Right lobe of liver (tissue), 6 donors: ENCODE measurements around the gene UBE2G2. TPM values are rescaled to one million over a fixed set of nuclear protein-coding genes. Genes with fewer than 3 reads are reported as not detected.

Source experiments
- ATAC-seq, 4 donors: fragments of 200-7000 bp; cut with Tn5 transposase; one replicate each; pipeline ENCODE4 v1.9.1; 2020; ENCODE audit warnings: mild to moderate bottlenecking in 4 of 4, moderate library complexity in 4 of 4
- DNase-seq, 3 donors: peaks; one replicate each; pipeline ENCODE4 v3.0.0-alpha.2; 2020
- H3K27ac ChIP-seq, 3 donors: fragments of 200-600 bp; one replicate each; pipeline ENCODE4 v1.8.0; 2022
- H3K27me3 ChIP-seq, 2 donors: fragments of 200-600 bp; one replicate each; pipeline ENCODE4 v1.8.0; 2022
- H3K36me3 ChIP-seq, 4 donors: fragments of 200-600 bp; sonication (generic) in 1 of 4; one replicate each; pipeline versions ENCODE4 v1.5.1 to v1.8.0; 2017 to 2022; ENCODE audit warnings: control low read depth in 1 of 4
- H3K4me1 ChIP-seq, 4 donors: fragments of 200-600 bp; sonication (generic) in 1 of 4; one replicate each; pipeline versions ENCODE4 v1.5.1 to v1.8.0; 2017 to 2022; ENCODE audit warnings: control low read depth in 1 of 4
- H3K4me3 ChIP-seq, 3 donors: fragments of 200-600 bp; one replicate each; pipeline ENCODE4 v1.8.0; 2022
- H3K9me3 ChIP-seq, 4 donors: fragments of 200-600 bp; sonication (generic) in 1 of 4; one replicate each; pipeline versions ENCODE4 v1.5.1 to v1.8.0; 2017 to 2022; ENCODE audit warnings: control low read depth in 1 of 4
- POLR2A ChIP-seq: fragments of 450-650 bp; IDR thresholded peaks from one replicate; pipeline ENCODE4 v1.6.1; 2017; ENCODE audit warnings: antibody characterized with exemption, mild to moderate bottlenecking
- WGBS: methylation state at CpG from one replicate; pipeline ENCODE4 v1.1.6; 2018; ENCODE audit warnings: low coverage, low lambda C conversion rate; ENCODE audit not compliant: insufficient coverage; ENCODE audit errors: missing lambda C conversion rate; 5-methylcytosine and 5-hydroxymethylcytosine counted together
- intact Hi-C, 2 donors: fragments of 100-400 bp; cut with DNase I; formaldehyde crosslinking; loops; one replicate each; pipeline versions ENCODE4 v1.11.2 to v1.14.1; 2022
- total RNA-seq, 6 experiments: library from RNA; depleted of rRNA in 2 of 6; stranded (reverse); fragments of >200 nt in 2 of 6; fragmentation: NEBNext Ultra II Directional in 3 of 6; extraction: Animal tissue kit (Norgen Biotek cat#: 25700) in 3 of 6; gene quantifications; one replicate each; pipeline versions ENCODE4 v1.1.0 to v1.2.4, GENCODE V29; 2016 to 2023
- TF ChIP-seq, protein P1 (sequence below), 4 donors: fragments of 200-600 bp in 3 of 4; fragments of 450-650 bp in 1 of 4; IDR thresholded peaks; one replicate each; pipeline versions ENCODE4 v1.5.1 to v1.8.0; 2016 to 2022; ENCODE audit warnings: antibody characterized with exemption in 4 of 4, mild to moderate bottlenecking in 2 of 4
- donor health status: DM: no; HTN: yes; CAD: no.
- donor health status: DM: no; HTN: no; CAD: no.
- donor health status: DM: no; HTN: no; CAD: no.
- donor health status: DM: no; HTN: yes; CAD: no.
- donor health status: DM: no; HTN: yes; CAD: no.

The UBE2G2 gene
- total RNA-seq, 6 experiments from 2014 or later, result 41.5 to 54.6 (median 49.9) TPM

DNA sequence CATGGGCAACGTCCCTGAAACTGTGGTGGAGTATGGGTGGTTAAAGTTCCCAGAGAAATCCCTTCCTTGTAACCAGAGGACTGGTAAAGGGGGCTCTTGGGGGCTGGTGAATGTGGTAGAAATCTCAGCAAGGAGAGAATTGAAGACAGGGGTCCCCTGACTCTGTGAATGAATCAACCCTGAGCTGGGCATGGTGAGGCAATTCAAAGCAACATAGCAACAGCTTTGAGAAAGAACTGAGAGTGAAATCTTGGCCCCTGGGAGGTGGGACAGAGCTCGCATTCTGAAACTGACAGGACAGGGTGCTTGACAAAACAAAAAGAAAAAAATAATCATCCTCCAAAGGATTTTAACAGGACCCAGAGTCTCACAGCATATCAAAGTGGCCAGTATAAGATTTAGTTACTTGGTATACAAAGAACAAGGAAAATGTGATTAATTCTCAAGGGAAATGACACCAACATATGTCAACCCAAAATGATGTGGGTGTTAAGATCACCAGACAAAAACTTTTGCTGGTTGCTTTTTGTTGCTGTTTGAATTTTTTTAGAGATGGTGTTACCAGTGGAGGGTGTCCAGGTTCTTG is 28.0 kb upstream of the UBE2G2 start:
- no peaks in the 10 kb centered on the region for H3K4me1 ChIP-seq
- TF ChIP-seq, protein P1, sequence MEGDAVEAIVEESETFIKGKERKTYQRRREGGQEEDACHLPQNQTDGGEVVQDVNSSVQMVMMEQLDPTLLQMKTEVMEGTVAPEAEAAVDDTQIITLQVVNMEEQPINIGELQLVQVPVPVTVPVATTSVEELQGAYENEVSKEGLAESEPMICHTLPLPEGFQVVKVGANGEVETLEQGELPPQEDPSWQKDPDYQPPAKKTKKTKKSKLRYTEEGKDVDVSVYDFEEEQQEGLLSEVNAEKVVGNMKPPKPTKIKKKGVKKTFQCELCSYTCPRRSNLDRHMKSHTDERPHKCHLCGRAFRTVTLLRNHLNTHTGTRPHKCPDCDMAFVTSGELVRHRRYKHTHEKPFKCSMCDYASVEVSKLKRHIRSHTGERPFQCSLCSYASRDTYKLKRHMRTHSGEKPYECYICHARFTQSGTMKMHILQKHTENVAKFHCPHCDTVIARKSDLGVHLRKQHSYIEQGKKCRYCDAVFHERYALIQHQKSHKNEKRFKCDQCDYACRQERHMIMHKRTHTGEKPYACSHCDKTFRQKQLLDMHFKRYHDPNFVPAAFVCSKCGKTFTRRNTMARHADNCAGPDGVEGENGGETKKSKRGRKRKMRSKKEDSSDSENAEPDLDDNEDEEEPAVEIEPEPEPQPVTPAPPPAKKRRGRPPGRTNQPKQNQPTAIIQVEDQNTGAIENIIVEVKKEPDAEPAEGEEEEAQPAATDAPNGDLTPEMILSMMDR (IDR thresholded peaks at IDR 0.05), result no peak
- TF ChIP-seq POLR2A, result no peak
- WGBS, result 45% methylated on average over 2 of the region's 2 CpGs

DNA sequence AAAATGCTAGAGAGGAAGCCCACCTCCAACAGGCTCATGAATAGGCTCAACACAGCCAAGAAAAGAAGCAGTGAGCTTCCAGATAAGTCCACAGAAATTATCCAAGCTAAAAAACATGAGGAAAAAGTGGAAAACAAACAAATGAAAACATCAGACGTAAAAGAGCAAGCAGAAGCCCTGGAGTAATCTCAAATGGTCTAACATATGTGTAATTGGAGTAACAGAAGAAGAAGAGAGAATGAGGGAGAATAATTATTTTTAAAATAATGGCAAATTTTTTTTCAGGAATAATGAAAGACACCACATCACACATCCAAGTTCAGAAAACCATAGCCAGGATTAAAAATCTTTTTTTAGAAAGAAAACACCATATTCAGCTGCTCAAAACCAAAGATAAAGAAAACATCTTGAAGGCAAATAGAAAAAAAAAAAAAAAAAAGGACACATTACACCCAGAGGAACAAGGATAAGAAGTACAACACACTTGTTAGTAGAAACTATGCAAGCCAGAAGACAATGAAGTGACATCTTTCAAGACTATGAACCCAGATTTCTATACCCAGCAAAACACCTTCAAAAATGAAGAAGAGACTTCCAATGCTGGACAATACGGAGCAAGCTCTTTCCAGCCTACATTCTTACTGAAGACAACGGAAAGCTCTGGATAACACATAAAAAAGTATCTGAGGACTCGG is 26.9 kb upstream of the UBE2G2 start:
- WGBS, result 69% methylated on average over 4 of the region's 4 CpGs
- no peak for DNase-seq
- H3K4me3 ChIP-seq, result no peak overlapping the region
- TF ChIP-seq POLR2A, result no peak
- TF ChIP-seq, protein P1 (IDR thresholded peaks at IDR 0.05), result no peak
- no peaks in the 10 kb centered on the region for H3K27me3 ChIP-seq
- intact Hi-C loops, result no loop called here
- no peak for ATAC-seq
- H3K4me1 ChIP-seq, result no peaks in the 10 kb centered on the region
- no peaks in the 10 kb centered on the region for H3K36me3 ChIP-seq
- H3K27ac ChIP-seq, result no peak overlapping the region
- no peaks in the 10 kb centered on the region for H3K9me3 ChIP-seq

More for the DNA sequence above, 28.0 kb upstream of the UBE2G2 start:
- Histone ChIP-seq H3K27ac (no peak overlapping the region), H3K36me3 (no peaks in the 10 kb centered on the region), H3K9me3 (no peaks in the 10 kb centered on the region), H3K27me3 (no peaks in the 10 kb centered on the region), H3K4me3 (no peak overlapping the region)
- intact Hi-C loops, result no loop called here
- ATAC-seq, result no peak
- DNase-seq, result no peak

DNA sequence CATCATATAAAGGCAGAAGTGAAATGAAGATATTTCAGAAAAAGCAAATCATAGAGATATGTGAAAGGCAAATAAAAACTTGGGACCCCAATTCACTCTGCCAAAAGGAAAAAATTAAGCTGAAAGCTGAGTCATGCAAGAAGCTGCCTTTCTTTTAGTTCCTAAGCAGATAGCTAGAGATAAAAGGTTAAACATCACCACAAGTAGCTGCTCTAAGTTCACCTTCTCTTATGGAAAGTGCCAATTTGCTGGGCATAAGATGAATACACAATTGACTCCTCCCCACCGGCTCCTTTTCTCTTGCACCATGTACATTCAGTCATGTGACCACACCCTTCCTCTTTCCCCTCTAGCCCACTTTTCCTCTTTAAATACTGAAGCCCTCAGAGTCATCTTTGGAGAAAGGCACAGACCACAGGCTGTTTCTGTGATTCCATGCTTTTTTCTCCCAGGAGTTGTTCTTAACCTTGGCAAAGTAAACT is 21.6 kb upstream of the UBE2G2 start:
- H3K27ac ChIP-seq, result no peak overlapping the region
- peaks cover 0 to 3% (median 0%) of the 10 kb centered on the region in 4 donors for H3K9me3 ChIP-seq
- H3K4me3 ChIP-seq, result no peak overlapping the region
- no peaks in the 10 kb centered on the region for H3K36me3 ChIP-seq
- ATAC-seq (no peak), DNase-seq (no peak)
- TF ChIP-seq, protein P1 (IDR thresholded peaks at IDR 0.05), result no peak
- no peak for TF ChIP-seq POLR2A
- intact Hi-C loops, result no loop called here
- no peaks in the 10 kb centered on the region for H3K27me3 ChIP-seq
- no peaks in the 10 kb centered on the region for H3K4me1 ChIP-seq
- 75% methylated on average over 1 of the region's 1 CpG for WGBS

DNA sequence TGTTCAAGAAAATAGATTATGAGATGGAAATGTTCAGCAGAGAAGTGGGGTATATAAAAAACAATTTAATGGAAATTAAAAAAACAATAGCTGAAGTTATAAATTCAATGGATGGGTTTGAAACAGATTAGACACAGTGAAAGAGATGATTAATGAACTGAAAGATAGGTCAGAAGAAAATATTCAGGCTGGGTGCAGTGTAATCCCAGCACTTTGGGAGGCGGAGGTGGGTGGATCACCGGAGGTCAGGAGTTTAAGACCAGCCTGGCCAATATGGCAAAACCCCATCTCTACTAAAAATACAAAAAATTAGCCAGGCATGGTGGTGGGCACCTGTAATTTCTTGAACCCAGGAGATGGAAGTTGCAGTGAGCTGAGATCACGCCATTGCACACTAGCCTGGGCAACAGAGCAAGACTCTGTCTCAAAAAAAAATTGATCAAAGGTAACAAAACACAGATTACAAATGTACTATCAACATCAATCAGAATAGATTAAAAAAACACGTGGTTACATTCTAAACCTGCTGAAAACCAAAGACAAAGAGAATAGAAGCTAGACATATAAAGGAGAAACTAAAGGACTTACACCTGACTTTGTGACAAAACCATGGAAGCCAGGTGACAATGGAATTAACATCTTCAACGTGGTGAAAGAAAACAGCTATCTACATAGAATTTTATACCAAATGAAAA is 21.0 kb upstream of the UBE2G2 start:
- H3K9me3 ChIP-seq, result peaks cover 0 to 3% (median 0%) of the 10 kb centered on the region in 4 donors
- H3K27me3 ChIP-seq, result no peaks in the 10 kb centered on the region
- H3K4me3 ChIP-seq, result no peak overlapping the region
- no peak for DNase-seq
- intact Hi-C loops, result no loop called here
- no peak overlapping the region for H3K27ac ChIP-seq
- WGBS, result 58% methylated on average over 5 of the region's 5 CpGs
- no peak for ATAC-seq
- H3K4me1 ChIP-seq, result no peaks in the 10 kb centered on the region
- H3K36me3 ChIP-seq, result no peaks in the 10 kb centered on the region
- no peak for TF ChIP-seq POLR2A
- TF ChIP-seq, protein P1 (IDR thresholded peaks at IDR 0.05), result no peak
